Keratinocyte (primary cell): ENCODE results near the gene TIMM10. TPM values are rescaled to one million over a fixed set of nuclear protein-coding genes. Genes with fewer than 3 reads are reported as not detected.

Experiments
- DNase-seq: peaks from one replicate; pipeline ENCODE4 v3.0.0-alpha.2; 2011; ENCODE audit warnings: low read depth, missing footprints, low spot score
- FAIRE-seq: peaks from 2 replicates; lab custom pipeline; 2011; peaks lifted over from hg19 to GRCh38; lab: Jason Lieb, UNC
- H2AFZ ChIP-seq: 2 replicates; pipeline ENCODE4 v1.6.0; 2012; ENCODE audit warnings: low read length, control low read depth, inconsistent platforms; ENCODE audit not compliant: control insufficient read depth
- H3K27ac ChIP-seq: 2 replicates; pipeline ENCODE4 v1.5.1; 2011; ENCODE audit warnings: low read length; ENCODE audit not compliant: control insufficient read depth, insufficient read depth
- H3K27me3 ChIP-seq: 3 replicates; pipeline ENCODE4 v1.6.0; 2011; ENCODE audit warnings: low read length; ENCODE audit not compliant: control insufficient read depth, insufficient read depth; ENCODE audit errors: extremely low read depth
- H3K36me3 ChIP-seq, 2 experiments: 2 replicates in 1 of 2; 3 replicates in 1 of 2; pipeline ENCODE4 v1.5.1; 2011; ENCODE audit warnings: low read length in 2 of 2, mild to moderate bottlenecking in 1 of 2; ENCODE audit not compliant: control insufficient read depth in 2 of 2, insufficient read depth in 2 of 2; ENCODE audit errors: extremely low read depth in 1 of 2
- H3K4me1 ChIP-seq: 3 replicates; pipeline ENCODE4 v1.5.1; 2011; ENCODE audit warnings: low read length; ENCODE audit not compliant: control insufficient read depth, insufficient read depth; ENCODE audit errors: extremely low read depth
- H3K4me2 ChIP-seq: 3 replicates; pipeline ENCODE4 v1.6.0; 2011; ENCODE audit warnings: low read depth, low read length; ENCODE audit not compliant: control insufficient read depth, insufficient read depth; ENCODE audit errors: extremely low read depth
- H3K4me3 ChIP-seq, 3 experiments: fragments of 200-600 bp in 1 of 3; sonication (generic) in 1 of 3; 2 replicates in 2 of 3; 3 replicates in 1 of 3; pipeline ENCODE4 v1.5.1; 2011 to 2016; ENCODE audit warnings: low read length in 3 of 3, mild to moderate bottlenecking in 3 of 3, control low read depth in 2 of 3, inconsistent platforms in 1 of 3, low read depth in 1 of 3, mixed read lengths in 1 of 3, mixed run types in 1 of 3, moderate library complexity in 1 of 3; ENCODE audit not compliant: control insufficient read depth in 2 of 3, insufficient read depth in 2 of 3; ENCODE audit errors: extremely low read depth in 1 of 3
- H3K79me2 ChIP-seq: 2 replicates; pipeline ENCODE4 v1.6.0; 2012; ENCODE audit warnings: low read length; ENCODE audit not compliant: control insufficient read depth, insufficient read depth
- H3K9ac ChIP-seq: 3 replicates; pipeline ENCODE4 v1.6.0; 2011; ENCODE audit warnings: low read length; ENCODE audit not compliant: control insufficient read depth, insufficient read depth; ENCODE audit errors: extremely low read depth
- H3K9me1 ChIP-seq: 3 replicates; pipeline ENCODE4 v1.6.0; 2011; ENCODE audit warnings: low read length; ENCODE audit not compliant: control insufficient read depth, insufficient read depth; ENCODE audit errors: extremely low read depth
- H3K9me3 ChIP-seq: 2 replicates; pipeline ENCODE4 v1.5.1; 2012; ENCODE audit warnings: low read depth, low read length; ENCODE audit not compliant: control insufficient read depth
- H4K20me1 ChIP-seq: 3 replicates; pipeline ENCODE4 v1.6.0; 2011; ENCODE audit warnings: low read length; ENCODE audit not compliant: control insufficient read depth, insufficient read depth; ENCODE audit errors: extremely low read depth
- CTCF ChIP-seq, 3 experiments: IDR thresholded peaks in 1 of 3; conservative IDR thresholded peaks in 1 of 3; optimal IDR thresholded peaks in 1 of 3; 2 replicates in 2 of 3; 3 replicates in 1 of 3; pipeline versions ENCODE3 to v1.5.1; 2011; ENCODE audit warnings: low read length in 3 of 3, mild to moderate bottlenecking in 3 of 3, moderate library complexity in 2 of 3, control low read depth in 1 of 3, inconsistent platforms in 1 of 3; ENCODE audit not compliant: insufficient read depth in 2 of 3; ENCODE audit errors: extremely low read depth in 1 of 3
- EZH2 ChIP-seq: IDR thresholded peaks from one replicate; pipeline ENCODE4 v1.6.1; 2012; ENCODE audit warnings: inconsistent platforms, mild to moderate bottlenecking, low read length, moderate library complexity
- dilution Hi-C: fragments of 300-500 bp; cut with MboI; formaldehyde crosslinking; loops from one replicate; pipeline ENCODE4 v1.7.0; 2020; ENCODE audit warnings: low sequenced_read_pairs; ENCODE audit not compliant: extremely low pct_ligation_motif_present
- polyA plus RNA-seq, 5 experiments: library from polyadenylated mRNA; depleted of rRNA in 3 of 5; stranded (reverse) in 3 of 5; stranded (forward) in 1 of 5; unstranded in 1 of 5; fragments of >200 nt; gene quantifications; 1 replicate in 1 of 5; 2 replicates in 3 of 5; 3 replicates in 1 of 5; pipeline versions ENCODE4 v1.2.1 to v1.2.3, GENCODE V29; 2011 to 2012; ENCODE audit warnings: missing spikeins in 2 of 5, low read depth in 1 of 5, low replicate concordance in 1 of 5

The TIMM10 gene
- polyA plus RNA-seq, 1 donor (not counting 4 experiments of a cell fraction or from before 2014, with no cell fraction given): 92.2 TPM

- no peaks in the 10 kb centered on the region for H4K20me1 ChIP-seq
- H3K9me3 ChIP-seq: no peaks in the 10 kb centered on the region
- H3K9ac ChIP-seq: no peak overlapping the region
- H3K4me1 ChIP-seq: no peaks in the 10 kb centered on the region
- dilution Hi-C loops: no loop called here
- H3K4me3 ChIP-seq: no peak overlapping the region
- H3K27ac ChIP-seq: no peak overlapping the region
- H3K9me1 ChIP-seq: no peaks in the 10 kb centered on the region
- H3K36me3 ChIP-seq: peaks cover 7 to 23% of the 10 kb centered on the region in 2 experiments
- TF ChIP-seq EZH2: no peak
- no peak for TF ChIP-seq CTCF (optimal IDR thresholded peaks at IDR 0.05 in 1 of 3, IDR thresholded peaks at IDR 0.05 in 1 of 3, conservative IDR thresholded peaks at IDR 0.05 in 1 of 3; ENCODE audit: extremely low read depth in 1 of 3, insufficient read depth in 2 of 3, low read length in 3 of 3)
- H3K79me2 ChIP-seq: no peaks in the 10 kb centered on the region
- DNase-seq (no peak), FAIRE-seq (no peak)
- no peak overlapping the region for H2AFZ ChIP-seq
- no peaks in the 10 kb centered on the region for H3K27me3 ChIP-seq
- no peak overlapping the region for H3K4me2 ChIP-seq
These were observed 24.8 kb upstream of the TIMM10 start for GRCh38 chr11:57555393-57555792.

GRCh38 chr11:57552479-57552878 lies 21.9 kb upstream of the TIMM10 start:
- Histone ChIP-seq H3K4me2 (no peak overlapping the region), H3K36me3 (peaks cover 7 to 28% of the 10 kb centered on the region in 2 experiments), H3K79me2 (no peaks in the 10 kb centered on the region), H3K9ac (no peak overlapping the region), H3K4me1 (no peaks in the 10 kb centered on the region), H4K20me1 (no peaks in the 10 kb centered on the region), H3K27ac (no peak overlapping the region), H3K27me3 (no peaks in the 10 kb centered on the region), H3K9me1 (no peaks in the 10 kb centered on the region), H3K9me3 (no peaks in the 10 kb centered on the region), H3K4me3 (no peak overlapping the region), H2AFZ (no peak overlapping the region)
- TF ChIP-seq EZH2 (no peak), CTCF (optimal IDR thresholded peaks at IDR 0.05 in 1 of 3, IDR thresholded peaks at IDR 0.05 in 1 of 3, conservative IDR thresholded peaks at IDR 0.05 in 1 of 3; ENCODE audit: extremely low read depth in 1 of 3, insufficient read depth in 2 of 3, low read length in 3 of 3) (no peak)
- DNase-seq: no peak
- dilution Hi-C loops: no loop called here
- FAIRE-seq: no peak
